Stimulated activated CD4-positive, alpha-beta T cell treated with anti-CD3 and anti-CD28 coated beads, Interleukin-12 subunit alpha, Interleukin-12 subunit beta, amount 100 ng/mL, for 24 hours (primary cell): ENCODE results near the gene GABRG3.

Experiments
- DNase-seq, 2 experiments: peaks; one replicate each; pipeline ENCODE4 v3.0.0-alpha.2; 2020; ENCODE audit warnings: low read depth in 2 of 2

Gene GABRG3

DNA sequence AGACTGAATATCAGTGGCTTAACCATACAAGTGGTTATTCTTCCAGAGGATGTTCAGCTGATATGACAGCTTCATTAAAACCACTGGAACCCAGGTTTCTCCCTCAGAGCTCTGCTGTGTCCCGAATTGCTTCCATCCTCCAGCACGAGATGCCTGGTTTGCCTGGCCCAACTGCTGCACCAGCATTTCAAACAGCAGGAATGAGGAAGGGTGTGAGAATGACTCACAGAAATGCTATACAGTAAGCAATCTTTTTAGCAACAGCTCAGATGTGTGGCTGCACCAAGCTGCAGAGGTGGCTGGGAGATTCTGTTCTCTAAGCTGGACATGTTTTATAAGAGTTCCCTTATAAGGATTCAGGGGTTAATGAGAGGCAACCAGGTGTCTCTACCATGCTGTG lies 271.0 kb downstream of the GABRG3 start:
- DNase-seq: no peak

DNA sequence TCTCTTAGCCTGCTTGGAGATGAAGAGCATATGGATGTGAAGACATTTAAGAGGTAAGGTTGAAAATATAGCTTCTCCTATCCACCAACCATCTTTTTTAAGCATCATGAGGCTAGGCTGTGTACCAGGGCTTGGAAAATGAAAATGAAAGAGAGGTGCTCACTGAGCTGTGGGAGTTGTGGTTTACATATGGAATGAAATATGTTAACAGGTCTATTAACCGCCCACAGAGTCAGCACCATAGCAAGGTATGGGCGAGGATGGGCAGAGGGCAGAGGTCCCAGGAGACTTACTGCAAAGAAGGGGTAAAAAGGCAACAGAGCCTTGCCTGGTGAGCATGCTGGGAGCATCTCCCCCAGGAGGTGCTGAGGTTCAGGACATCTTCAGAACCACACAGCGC lies 273.1 kb downstream of the GABRG3 start:
- DNase-seq: no peak

DNA sequence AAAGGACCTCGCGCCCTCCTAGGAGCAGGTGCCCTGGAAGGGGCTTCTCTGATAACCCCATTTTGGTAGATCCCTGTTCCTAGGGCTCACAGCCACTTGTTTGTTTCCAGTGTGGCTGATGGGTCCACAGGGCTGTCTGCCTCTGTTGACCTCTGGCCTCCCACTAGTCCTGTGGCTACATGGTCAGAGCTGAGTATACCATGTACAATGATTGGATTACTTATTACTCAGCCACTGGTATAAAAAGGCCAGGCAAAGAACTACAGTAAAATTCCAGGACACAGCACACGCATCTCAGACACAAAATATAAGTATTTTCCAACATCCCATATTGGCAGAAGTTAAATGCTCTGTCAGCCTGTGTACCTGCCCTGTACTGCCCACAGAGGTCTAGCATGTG lies 277.3 kb downstream of the GABRG3 start:
- no peak for DNase-seq

GRCh38 chr15:27249046-27249759 lies 278.2 kb downstream of the GABRG3 start:
- no peak for DNase-seq

- DNase-seq: no peak
Observed at GRCh38 chr15:27249760-27250109, 278.8 kb downstream of the GABRG3 start.

DNA sequence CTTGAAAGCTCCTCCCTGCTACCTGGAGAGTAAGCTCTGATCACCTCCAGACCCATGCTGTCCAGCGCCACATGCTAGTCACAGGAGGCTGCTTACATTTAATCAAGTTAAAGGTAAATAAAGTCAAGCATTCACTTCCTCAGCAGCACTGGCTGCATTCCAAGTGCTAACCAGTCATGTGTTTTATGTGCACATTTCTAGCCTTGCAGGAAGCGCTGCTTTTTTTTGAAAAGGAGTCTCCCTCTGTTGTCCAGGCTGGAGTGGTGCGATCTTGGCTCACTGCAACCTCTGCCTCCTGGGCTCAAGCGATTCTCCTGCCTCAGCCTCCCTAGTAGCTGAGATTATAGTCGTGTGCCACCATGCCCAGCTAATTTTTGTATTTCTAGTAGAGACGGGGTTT lies 279.2 kb downstream of the GABRG3 start:
- no peak for DNase-seq

DNA sequence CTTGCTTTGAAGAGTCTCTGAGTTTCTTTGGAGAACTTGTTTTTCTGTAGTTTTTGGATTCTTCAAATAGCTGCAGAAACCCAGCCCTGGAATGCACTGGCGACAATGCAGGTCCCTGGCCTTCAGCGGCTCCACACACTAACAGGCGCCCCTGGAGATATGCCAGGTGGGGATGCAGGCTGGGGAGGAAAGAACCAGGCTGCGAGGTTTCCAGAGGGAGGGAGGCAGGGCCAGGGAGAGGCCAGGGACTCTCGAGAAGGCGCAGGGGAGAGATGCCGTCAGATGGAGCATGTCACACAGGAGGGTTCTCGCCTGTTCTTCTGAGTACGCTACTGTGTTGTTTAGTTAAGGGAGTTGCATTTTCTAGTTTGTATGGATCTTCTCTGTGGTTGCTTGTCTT lies 283.1 kb downstream of the GABRG3 start:
- DNase-seq: no peak

DNA sequence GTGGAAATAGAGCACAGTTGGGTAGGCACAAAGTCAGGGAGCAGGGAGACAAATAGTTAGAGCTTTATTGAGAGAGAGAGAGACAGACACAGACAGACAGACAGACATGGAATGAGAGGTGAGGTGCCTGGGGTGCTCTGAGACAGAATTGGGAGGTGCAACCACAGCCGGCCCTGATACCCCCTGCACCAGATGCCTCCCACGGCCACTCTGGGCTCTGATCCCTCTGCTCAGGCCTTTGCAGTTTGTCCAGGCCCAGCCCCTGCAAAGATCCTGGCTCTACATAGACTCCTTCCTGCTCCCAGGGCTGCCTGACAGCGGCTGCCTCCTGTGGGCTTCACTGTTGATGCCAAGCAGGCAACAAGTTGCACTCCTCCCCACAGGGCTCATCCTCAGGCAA lies 283.8 kb downstream of the GABRG3 start:
- DNase-seq: no peak

- DNase-seq: no peak
Observed at GRCh38 chr15:27256446-27256845, 285.5 kb downstream of the GABRG3 start.

DNA sequence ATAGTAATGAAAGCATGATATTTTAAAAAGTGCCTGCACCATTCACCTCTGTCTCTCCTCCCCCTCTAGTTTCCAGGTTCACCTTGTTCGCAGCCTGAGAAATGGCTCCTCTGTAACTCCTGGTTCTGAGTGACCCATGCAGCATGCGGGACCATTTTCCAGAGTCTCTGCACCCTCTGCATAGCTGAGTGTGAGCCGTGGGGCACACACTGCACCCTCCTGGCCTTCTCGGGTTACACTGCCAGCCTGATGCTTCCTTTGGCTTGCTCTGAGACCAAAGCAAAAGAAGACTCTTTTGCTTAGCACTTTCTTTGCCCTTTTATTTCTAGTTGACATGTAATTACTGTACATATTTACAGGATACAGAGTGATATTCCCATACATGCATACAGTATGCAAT lies 287.3 kb downstream of the GABRG3 start:
- DNase-seq: no peak

- DNase-seq: no peak
Observed at GRCh38 chr15:27260523-27260922, 289.5 kb downstream of the GABRG3 start.

DNA sequence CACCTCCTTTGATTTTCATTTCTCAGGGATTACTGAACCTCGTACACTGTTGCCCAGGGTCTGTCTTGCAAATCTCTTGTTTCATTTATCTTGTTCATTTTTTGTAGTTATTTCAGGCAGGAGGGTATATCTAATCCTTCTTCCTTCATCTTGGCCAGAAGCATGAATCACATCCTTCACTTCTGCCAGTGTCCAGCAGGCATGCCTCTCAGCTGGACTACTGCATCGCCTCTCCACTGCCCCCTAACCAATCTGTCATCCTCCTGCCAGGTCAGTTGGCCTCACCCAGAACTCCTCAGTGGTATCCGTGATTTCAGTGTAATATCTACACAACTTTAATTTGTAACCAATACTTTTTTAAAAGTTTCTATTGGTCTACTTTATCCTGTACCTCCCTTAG lies 297.9 kb downstream of the GABRG3 start:
- DNase-seq: no peak

- DNase-seq: no peak
Observed at GRCh38 chr15:27271258-27271657, 300.3 kb downstream of the GABRG3 start.

GRCh38 chr15:27272427-27272826 lies 301.4 kb downstream of the GABRG3 start:
- DNase-seq: no peak

GRCh38 chr15:27273506-27273905 lies 302.5 kb downstream of the GABRG3 start:
- no peak for DNase-seq

DNA sequence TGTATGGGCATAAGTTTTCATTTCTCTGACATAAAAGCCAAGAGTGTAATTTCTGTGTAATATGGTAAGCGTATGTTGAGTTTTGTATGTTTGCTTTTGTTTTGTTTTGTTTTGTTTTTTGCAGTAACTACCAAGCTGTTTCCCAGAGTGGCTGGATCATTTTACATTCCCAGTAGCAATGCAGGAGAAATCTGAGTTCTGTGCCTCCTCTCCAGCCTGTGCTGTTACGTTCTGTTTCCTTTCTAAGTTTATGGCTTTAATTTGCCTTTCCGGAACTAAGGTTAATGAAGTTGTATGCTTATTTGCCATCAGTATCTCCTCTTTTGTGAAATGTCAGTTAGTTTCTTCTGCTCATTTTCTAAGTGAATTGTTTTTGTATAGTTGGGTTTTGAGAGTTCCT lies 307.8 kb downstream of the GABRG3 start:
- no peak for DNase-seq

DNA sequence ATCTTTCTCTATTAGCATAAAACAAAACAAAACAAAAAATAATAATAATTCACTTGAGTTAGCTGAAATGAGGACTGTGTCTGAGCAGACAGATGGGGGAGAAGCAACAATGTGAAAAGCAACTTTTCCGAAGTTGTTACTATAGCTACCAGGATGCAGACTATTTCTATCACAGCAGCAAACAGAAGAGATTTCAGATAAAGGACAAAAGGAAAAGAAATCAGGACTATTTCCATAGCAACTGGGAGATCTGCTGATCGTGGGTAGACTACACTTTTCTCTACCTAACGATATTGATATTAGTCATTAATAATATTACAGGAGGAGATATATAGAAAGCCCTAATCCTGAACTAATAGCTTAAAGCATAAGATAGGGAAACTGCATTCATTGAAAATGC lies 321.7 kb downstream of the GABRG3 start:
- no peak for DNase-seq

DNA sequence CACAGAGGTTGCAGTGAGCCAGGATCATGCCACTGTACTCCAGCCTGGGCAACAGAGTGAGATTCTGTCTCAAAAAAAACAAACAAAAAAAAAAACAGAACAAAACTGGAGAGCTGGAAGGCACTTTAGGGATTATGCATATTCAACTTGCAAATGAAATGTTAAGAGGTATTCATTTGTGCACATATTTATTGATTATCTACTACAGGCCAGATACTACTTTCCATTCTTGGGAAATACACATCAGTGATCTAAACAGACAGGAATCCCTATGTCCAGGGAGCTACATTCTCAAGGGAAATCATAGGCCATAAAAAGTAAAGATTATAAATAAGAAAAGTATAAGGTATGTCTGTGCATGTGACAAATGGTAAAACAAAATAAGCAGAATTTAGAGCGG lies 322.6 kb downstream of the GABRG3 start:
- DNase-seq: no peak

GRCh38 chr15:27317736-27318135 lies 346.8 kb downstream of the GABRG3 start:
- no peak for DNase-seq

DNA sequence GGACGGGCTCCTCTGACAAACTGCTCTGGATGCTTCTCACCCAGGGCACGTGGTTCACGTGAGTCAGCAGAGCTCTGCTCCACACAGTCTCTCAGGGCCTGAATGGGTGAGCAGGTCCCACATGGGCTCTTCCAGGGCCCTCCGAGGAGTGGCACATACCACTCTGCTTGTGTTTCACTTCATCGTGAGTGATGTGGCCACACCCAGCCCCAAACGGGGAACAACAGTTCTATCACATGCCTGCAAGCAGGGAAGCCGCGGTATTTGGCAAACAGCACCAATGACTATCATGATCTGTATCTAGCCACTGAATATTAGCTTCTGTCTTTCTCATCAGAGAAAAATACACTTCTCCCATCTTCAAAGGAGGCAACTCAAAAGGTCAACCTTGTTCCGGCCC lies 352.8 kb downstream of the GABRG3 start:
- DNase-seq: no peak

DNA sequence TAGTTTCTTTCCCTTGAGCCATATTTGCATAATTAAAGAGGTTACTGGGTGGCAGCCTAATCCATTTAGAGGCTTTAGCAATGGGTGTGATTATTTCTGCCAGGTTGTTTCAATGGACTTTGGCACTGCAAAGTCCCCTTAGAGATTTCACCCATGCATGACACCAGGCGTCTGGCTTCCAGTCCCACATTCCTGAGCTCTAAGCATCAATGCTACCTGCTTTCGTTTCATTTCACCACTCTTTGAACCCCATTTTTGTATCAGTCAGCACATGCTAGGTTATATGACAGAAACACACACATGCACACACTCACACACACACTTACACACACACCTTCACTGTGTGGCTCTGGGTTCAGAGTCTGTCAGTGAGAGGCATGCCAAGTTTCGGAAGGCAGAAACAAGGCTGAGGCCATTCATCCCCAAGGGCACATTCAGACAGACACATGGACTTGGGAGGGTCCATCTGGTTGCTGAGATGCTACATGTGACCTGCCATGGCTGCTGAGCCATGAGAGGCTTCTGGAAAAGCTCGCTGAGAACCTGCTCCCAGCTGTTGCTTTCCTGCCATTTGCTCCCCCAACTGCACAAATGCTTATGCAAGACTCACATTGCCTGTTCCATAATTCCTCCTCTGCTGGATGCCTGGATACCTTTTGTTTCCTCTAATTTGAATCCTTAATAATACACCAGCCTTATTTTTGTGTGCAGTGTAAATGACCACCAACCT lies 354.1 kb downstream of the GABRG3 start:
- DNase-seq: no peak

- no peak for DNase-seq
Observed at GRCh38 chr15:27327467-27328025, 356.6 kb downstream of the GABRG3 start.

- no peak for DNase-seq
Observed at GRCh38 chr15:27328186-27328585, 357.2 kb downstream of the GABRG3 start.
